HL-60/S4 treated with retinoic acid at 250 ng/mL for 4 days and 3 days (cell line): ENCODE measurements around the gene KSR2.

Experiments used
- in situ Hi-C: fragments of 300-500 bp; cut with MboI; formaldehyde crosslinking; loops from 2 replicates; pipeline ENCODE4 v1.7.0; 2022; ENCODE audit warnings: low sequenced_read_pairs

KSR2 gene

DNA sequence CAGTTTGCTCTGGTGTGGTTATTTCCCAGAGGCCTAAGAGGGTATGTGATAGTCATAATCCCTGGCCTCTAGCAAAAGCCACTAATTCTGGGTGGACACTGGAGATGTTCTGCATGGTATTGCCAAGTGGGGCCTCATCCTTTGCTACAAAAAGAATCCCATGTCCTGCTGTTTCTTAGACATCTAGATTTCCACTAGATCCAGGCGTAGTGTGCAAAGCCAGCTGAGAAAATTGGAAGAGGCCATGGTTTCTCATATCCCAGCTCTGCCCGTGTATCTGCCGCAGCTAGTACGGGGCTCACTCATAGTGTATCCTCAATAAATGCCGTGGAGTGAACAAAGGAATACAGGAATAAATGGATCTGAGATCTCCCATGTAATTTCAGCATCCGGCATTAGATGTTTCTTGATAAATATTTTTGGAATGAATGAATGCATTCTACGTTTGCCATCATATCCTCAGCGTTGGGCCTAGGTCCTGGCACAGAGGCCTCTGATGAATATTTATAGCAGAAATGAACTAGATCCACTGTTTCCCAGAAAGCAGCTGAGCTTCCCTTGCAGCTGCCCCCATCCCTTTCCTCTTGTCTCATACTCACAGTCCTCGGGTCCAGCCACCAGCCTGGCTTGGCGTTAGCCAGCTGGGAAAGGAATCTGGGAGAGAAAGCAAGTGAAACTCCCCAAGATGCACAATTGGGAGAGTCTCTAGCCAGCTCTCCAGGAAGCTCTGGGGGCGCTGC, 531.1 kb downstream of the KSR2 start:
- in situ Hi-C loops, result no loop called here

DNA sequence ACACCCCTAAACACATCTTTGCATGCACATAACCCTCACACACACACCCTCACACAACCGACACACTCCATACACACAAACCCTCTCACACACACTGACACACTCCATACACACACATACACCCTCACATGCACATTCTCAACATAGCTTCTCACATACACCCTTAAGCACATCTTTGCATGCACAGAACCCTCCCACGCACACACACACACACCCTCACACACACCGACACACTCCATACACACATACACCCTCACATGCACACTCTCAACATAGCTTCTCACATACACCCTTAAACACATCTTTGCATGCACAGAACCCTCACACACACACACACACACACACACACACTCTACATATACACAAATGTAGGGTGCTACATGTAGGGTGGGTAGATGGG, 534.9 kb downstream of the KSR2 start:
- in situ Hi-C loops, result no loop called here

DNA sequence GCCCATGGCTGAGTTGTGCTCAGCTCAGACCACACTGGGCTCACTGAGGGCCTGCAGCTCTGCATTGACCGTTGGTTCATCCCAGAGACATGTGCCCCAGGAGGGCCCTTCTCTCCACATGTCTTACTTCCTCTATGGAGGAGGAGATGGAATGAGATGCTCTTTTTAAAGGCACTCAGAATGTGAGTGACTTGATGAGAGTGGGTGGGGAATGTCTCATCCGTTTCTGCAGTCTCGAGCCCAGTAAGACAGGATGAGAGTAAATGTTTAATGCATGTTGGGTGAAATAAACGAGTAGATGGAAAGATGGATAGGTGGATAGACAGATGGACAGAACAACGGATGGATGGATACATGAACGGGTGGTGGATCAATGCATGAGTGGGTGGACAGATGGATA, 538.5 kb downstream of the KSR2 start:
- in situ Hi-C loops, result no loop called here

DNA sequence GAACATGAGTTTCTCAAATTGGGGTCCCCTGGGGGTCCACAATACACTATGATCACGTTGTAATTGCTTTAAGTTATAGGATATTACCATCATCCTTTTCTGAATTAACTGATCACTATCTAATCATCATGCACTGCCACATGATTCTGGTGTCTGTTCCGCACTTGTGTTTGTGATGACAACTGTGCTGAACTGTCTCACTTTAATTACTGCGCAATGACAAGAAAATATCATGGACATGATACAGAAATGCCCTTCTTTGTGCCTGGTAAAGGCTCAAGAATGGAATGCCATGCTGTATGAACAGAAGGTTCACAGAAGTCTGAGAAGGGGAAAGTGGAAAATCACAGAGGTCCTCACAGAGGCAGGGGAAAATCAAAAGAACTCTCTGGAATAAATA, 541.6 kb downstream of the KSR2 start:
- in situ Hi-C loops, result no loop called here

DNA sequence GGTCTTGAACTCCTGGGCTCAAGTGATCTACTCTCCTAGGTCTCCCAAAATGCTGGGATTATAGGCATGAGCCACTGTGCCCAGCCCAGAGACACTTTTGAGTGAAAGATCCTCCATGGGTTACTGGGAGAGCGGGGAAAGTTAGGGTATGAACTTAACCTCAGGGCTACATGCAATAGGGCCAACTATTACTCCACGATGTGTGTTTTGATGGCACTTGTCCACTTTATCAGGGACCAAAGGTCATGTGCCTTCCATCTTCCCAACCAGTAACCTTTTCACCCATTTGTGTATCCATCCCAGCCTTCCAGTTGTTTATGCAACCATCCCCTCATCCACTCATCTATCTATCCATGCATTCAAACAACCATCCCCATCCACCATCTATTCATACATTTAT, 546.8 kb downstream of the KSR2 start:
- in situ Hi-C loops, result no loop called here

DNA sequence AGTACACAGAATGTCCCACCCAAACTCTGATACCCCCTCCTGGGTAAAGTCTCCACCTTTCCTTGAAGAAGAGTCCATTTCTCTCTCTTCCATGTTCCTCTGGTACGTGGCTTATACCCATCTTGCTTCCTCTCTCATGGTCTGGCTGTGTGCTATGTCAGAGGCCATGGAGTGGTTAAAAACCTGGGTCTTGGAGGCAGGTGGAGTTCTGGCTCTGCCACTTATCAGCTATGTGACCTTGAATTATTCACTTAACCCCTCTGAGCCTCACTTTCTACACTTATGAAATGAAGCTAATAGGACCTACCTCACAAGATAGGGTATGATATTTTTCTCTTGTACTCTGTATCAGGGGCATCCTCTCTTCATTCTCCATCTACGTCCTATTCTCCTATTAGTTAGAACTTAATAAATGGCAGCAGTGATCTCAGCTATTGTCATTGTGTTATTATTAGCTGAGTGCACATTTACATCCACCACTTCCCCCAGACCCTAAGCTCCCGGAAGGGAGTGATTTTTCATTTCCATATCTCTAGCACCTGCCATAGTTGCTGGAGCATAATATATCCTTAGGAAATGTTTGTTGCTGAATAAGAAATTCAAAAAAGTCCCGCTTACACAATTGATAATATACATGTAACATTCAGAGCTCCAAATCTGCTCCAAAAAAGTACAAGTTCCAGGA, 547.6 kb downstream of the KSR2 start:
- in situ Hi-C loops, result no loop called here

DNA sequence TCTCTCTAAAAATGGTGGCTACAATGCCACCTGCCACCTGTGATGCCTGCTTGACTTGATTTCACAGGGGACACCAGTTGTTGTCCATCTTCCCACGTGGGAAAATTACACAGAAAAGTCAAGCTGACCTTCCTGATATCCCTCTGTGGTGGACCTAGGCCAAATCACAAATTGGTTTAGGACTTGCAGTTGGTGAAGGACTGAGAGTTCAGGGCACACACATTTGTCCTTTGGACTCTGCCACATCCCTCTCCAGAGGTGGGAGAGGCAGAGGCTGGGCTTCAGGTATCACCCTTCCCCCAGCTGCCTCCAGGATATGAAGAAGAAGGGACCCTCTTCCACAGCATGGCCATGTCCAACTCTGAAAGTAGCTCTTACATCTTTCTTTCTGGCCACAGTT, 551.8 kb downstream of the KSR2 start:
- in situ Hi-C loops, result no loop called here

DNA sequence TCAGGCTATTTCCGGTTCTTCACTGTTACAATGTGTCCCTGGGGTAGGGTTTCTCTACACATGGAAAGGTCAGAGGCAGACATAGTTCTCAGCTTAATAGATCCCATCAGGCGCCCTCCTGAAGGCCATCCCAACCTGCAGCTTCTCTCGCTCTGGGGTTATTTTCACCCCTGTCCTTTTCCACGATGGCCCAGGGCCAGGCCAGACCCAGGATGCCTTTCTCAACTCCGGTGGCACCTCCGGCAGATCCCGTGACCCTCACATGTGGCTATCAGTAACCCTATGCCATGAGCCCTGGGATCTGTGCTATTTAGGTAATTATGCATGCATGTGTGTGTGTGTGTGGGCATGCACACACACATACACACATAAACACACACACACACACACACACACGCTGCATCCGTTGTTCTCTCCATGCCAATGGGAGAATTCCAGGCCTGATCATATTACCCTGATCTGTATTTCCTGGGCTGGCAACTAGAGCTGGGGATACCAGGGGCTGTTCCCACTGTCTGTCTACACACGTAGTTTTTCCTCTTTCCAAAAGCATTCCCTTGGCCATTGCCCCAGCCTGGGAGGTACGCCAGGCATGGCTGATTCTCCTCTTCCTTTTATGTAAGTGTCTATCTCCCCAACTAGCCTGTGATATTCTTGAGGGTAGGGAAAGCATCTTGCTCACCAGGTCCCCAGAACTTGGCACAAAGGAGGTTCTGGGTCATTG, 556.2 kb downstream of the KSR2 start:
- in situ Hi-C loops, result no loop called here

DNA sequence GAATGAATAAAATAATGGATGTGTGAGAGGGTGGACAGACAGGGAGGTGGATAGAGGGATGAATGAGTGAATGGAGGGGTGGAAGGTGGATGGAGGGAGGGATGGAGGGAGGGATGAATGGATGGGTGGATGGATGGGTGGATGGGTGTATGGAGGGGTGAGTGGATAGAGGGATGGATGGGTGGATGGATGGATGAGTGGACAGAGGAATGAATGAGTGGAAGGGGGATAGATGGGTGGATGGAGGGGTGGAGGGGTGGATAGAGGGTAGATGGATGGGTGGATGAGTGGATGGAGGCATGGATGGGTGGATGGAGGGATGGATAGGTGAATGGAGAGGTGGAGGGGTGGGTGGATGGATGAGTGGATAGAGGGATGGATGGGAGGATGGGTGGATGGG, 559.5 kb downstream of the KSR2 start:
- in situ Hi-C loops, result no loop called here

DNA sequence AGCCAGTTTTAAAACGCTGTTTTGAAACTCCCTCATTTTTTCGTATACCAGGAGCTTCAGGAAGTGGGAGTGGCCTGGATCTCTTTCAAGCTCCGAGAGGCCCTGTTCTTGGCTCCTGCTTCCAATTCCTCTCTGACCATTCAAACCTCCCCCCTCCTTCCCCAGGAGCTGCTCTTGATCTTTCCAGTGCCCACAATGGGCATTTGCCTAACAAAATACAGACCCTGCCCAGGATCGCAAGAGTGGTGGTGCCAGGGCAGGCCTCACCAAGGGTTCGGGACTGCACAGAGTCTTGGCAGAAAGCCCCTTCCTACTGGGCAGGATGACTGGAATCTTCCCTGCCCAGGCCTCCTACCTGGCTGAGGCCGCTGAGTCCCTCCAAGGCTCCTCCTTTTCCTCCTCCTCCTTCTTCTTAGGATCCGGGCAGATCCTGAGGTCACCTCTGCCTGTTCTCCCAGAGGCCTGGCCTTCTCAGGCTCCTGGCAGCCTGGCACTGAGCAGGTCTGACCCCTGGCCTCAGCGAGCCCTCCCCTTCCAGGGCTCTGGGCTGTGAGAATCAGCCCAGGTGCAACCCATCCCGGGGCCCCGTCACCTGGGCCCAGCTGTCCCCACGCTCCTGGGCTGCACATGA, 560.5 kb downstream of the KSR2 start:
- in situ Hi-C loops, result no loop called here

DNA sequence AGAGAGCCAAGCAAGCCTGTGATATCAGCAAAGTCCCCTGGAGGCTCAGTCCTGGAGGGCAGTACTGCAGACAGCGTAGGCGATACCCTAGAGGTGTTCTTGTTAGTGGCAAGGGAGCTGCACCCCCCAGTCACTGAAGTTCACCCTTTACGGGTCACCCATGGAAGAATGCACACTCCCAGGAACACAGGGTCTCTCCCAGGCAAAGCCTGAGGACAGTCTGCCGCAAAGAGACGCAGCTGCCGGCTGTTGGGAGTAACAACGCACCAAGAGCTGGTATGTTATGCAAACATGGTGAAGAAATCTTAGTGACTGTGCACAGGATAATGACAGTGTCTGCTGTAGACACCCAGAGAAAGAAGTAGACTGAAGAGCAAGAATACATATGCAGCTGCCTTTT, 563.9 kb downstream of the KSR2 start:
- in situ Hi-C loops, result no loop called here

DNA sequence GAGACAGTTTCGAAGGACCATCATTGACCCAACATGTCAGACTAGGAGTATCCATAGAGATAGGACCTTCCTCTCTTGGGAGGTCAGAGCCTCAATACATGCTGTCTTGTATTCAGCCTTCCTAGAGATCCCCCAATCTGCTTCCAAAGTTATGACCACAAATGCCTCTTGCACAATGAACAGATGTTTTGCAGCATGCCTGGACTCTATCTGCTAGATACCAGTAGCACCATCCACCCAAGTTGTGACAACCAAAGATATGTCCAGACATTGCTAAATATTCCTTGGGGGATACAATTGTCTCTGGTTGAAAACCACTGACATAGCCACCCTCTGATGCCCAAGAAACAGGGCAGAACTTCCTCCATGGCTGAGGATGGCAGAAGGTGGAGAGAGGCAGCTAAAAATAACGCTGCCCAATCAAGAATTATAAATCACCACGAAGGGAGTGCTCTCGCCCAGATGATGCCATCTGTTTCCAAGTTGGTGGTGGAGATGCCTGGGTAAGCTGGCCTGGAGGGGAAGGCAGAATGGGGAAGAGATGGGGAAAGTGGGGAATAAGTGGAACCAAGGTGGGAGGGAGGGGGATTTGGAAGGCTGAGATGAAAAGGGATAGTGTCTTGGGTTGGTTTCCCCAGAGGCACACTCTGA, 564.5 kb downstream of the KSR2 start:
- in situ Hi-C loops, result no loop called here

DNA sequence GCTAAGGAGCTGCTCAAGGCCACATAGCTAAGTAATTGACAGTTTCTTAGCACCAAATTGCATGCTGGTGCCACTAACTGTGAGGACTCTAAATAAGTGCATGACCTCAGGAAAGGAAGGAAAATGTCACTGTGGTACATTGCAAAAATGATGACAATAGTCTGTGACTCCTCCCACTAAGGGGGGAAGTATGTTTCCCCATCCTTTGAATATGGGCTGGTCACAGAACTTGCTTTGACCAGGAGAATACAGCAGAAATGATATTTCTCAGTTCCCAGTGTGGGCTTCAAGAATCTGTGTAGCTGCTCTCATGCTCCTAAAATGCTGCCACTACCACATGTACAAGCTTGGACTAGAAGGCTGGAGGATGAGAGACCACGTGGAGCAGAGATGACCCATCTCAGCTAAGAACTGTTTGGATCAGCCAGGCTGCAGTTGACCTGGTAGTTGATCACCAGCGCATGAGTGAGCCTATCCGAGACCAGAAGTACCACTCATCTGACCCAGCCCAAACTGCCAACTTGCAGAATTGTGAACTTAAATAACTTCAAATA, 565.1 kb downstream of the KSR2 start:
- in situ Hi-C loops, result no loop called here
